DMS 273 (cell line): Measurements from ENCODE around the gene OR51G2.
"Not testable (repeated sequence)": the region's sequence is repeated elsewhere in the genome, so short reads cannot be mapped to it uniquely, and the experiment has no call there.

Source experiments
- DNase-seq: peaks from one replicate; lab custom pipeline; 2025; ENCODE audit not compliant: unreplicated experiment; lab: John Stamatoyannopoulos, UW

Gene OR51G2, protein sequence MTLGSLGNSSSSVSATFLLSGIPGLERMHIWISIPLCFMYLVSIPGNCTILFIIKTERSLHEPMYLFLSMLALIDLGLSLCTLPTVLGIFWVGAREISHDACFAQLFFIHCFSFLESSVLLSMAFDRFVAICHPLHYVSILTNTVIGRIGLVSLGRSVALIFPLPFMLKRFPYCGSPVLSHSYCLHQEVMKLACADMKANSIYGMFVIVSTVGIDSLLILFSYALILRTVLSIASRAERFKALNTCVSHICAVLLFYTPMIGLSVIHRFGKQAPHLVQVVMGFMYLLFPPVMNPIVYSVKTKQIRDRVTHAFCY

GRCh38 chr11:4919250-4919649 lies at the start of gene OR51G2:
OR51G2 (minus strand) TSS chr11:4919350; CDS start chr11:4915663, 3,687 bp downstream.
- DNase-seq: no peak

- DNase-seq: no peak
Measured at GRCh38 chr11:4962816-4963215, 43.7 kb upstream of the OR51G2 start.

GRCh38 chr11:4960877-4961276 lies 41.7 kb upstream of the OR51G2 start:
- DNase-seq: no peak

- no peak for DNase-seq
Measured at GRCh38 chr11:4957396-4957795, 38.2 kb upstream of the OR51G2 start.

DNA sequence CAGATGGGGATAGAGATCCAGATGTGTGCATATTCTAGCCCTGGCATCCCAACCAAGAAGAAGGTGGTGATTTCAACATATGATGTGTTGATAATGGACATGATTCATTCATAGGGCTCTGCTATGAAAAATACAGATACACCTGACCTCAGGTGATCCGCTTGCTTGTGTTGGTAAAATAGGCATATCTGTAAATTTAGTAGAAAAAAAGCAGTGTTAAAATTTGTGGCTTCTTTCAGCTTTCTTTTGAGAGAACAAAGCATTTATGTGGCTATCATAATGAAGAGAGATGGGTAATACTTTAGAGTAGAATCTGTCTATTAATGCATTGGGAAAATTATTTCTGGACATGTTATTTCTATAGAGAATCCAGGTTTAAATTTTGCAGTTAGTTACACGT lies 36.5 kb upstream of the OR51G2 start, which contains the start of gene OR51A2:
OR51A2 (minus strand) TSS at position 101 of the 400 bp plus-strand sequence; CDS start at position 101, 0 bp downstream.
- not testable (repeated sequence) for DNase-seq

DNA sequence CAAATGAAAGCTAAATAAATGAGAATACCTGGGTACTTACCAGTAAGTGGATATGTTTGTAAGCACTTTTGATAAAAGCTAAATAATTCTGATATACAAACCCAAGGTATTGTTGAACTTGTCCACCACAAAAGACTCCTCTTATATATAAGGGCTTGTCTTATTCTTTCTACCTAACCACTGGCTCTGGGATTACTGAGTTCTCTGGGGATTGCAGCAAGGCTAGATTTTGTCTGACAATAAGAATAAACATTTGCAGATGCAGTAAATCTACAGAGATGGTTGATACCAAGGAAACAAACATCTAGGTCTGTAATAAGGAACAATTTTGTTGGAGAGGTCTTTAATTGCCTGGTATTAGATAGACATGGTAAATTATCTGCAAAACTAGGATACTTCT lies 28.4 kb upstream of the OR51G2 start, which contains the start of gene OR51A4:
OR51A4 (minus strand) TSS at position 101 of the 400 bp plus-strand sequence. CDS start 505 bp downstream, outside the sequence.
- DNase-seq: no peak

GRCh38 chr11:4936745-4937144 lies 17.6 kb upstream of the OR51G2 start:
- DNase-seq: no peak

DNA sequence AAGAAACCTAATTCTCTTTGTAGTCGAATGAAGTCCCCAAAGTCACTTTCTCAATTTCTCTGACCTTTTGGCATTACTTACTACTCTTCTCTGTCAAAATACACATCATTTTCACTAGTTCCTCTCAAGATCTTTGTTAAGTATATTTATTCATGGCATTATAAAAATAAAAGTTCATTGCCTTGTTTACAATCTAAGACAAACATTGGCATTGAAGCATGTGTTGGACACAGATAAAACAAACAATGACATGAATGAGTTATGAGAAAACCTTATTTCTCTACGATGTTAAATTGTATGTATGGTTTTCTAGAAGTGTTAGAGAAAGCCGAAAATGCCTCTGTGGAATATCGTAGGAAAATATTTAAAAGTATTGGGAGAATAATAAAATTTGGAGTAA lies 13.6 kb upstream of the OR51G2 start:
- no peak for DNase-seq

DNA sequence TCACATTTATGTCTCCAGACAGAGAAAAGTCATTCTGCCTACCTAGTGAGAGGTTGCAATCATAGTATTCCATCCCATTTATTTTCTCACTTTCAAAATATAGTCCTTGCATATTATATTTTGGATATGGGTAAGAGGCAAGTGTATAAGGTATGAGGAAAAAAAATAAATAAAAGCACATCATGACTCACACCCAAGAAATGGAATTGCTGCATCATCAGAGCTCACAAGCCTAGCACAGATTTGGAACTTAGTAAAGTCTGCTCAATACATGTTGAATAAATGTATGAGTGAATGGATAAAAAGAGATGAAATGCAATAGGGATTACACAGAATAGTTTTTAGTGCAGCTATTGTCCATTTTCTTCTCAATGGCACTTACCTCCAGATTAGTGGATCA lies 7.5 kb upstream of the OR51G2 start:
- DNase-seq: no peak

GRCh38 chr11:4924239-4924638 lies 5.1 kb upstream of the OR51G2 start, which contains the start of gene OR51G1:
OR51G1 (minus strand) TSS chr11:4924339; CDS start chr11:4924339, 0 bp downstream.
- no peak for DNase-seq

DNA sequence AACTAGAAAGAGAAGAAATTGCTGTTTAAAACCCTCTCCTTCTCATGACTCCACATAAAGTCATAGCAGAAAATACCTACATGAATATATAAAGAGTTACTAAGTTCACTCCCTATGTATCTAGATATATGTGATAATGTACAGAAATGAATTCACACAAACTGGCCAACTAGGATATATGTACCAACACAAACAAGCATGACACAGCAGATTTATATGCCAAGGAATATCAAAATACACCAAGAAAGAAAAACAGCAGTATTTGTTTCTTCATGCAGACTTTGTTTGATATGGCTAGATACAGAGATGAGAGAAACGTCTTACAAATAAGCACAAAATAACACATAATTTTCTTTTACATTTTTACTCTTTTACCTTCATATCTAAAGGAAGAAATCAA lies 3.2 kb upstream of the OR51G2 start:
- no peak for DNase-seq

DNA sequence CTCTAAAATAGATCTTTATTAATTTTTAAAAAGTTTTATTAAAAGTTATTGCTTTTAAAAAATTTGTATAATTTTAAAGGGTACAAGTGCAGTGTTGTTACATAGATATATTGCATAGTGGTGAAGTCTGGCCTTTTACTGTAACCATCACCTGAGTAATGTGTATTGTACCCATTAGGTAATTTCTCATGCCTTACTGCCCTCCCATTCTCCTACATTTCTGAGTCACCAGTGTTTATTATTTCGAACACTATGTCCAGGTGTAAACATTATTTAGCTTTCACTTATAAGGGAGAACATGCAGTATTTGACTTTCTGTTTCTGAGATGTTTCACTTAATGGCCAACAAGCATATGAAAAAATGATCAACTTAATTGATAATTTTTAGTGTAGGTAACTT lies 2.6 kb upstream of the OR51G2 start:
- no peak for DNase-seq

DNA sequence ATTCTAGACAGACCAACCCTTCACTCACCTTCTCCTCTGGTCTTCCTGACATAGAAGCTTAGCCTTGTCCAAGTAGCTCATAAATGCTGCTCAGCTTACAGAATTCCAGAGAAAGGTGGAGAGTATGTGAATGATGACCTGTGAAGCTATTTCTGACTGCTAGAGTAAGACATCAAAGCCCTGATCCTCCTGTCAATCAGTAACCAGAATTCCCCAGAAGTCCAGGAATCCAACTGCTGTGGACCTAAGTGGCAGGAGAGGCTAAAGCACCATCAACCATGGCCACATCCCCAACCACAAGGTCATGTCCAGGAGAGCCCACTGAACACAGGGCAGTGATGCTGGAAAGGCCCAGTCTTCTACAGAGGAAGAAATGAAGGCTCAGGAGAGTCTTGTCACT lies 2.6 kb downstream of the OR51G2 start:
- DNase-seq: no peak

GRCh38 chr11:4903484-4903883 lies 15.7 kb downstream of the OR51G2 start, which contains the start of gene OR51A7:
OR51A7 (plus strand) TSS chr11:4903783; CDS start chr11:4907370, 3,587 bp downstream.
- no peak for DNase-seq

- DNase-seq: no peak
Measured at GRCh38 chr11:4891996-4892640, 27.0 kb downstream of the OR51G2 start.

DNA sequence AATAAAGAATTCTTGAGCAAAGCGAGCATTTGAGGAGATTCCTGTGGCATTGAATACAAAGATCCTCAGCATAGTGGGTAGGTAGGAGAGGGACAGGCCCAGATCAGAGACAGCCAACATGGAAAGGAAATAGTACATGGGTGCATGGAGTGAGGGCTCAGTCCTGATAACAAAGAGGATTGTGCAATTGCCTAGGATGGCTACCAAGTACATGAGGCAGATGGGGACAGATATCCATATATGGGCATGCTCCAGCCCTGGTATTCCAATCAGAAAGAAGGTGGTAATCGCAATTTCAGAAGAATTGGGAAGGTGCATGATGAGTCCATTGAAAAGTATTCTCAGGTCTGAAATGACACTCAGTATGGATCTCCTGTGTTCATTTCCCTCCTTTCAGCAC lies 28.9 kb downstream of the OR51G2 start:
- no peak for DNase-seq

GRCh38 chr11:4887591-4887990 lies 31.6 kb downstream of the OR51G2 start:
- DNase-seq: no peak

DNA sequence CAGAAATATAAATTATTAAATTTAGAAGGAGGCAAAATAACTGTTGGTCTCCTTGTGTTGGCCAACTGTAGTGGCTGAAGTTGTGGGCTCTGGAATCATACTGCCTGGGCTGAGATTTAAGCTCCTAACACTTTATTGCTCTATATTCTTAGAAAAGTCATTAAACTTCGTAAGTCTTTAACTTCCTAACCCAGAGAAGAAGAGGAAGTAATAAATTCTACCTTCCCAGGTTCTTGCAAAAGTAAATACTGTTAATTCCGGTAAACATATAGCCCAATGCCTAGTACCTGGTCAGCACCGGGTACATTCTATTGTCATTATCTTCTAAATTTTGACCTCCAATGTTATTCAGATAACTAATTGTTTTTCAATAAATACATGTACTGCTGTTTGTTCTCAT lies 33.0 kb downstream of the OR51G2 start:
- no peak for DNase-seq

GRCh38 chr11:4884361-4884760 lies 34.8 kb downstream of the OR51G2 start:
- DNase-seq: no peak

DNA sequence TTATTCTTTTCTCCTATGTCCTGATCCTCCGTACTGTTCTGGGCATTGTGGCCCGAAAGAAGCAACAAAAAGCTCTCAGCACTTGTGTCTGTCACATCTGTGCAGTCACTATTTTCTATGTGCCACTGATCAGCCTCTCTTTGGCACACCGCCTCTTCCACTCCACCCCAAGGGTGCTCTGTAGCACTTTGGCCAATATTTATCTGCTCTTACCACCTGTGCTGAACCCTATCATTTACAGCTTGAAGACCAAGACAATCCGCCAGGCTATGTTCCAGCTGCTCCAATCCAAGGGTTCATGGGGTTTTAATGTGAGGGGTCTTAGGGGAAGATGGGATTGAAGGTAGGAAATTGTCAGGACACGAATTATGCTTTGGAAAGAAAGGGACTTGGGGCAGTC lies 36.6 kb downstream of the OR51G2 start:
- DNase-seq: no peak

- DNase-seq: no peak
Measured at GRCh38 chr11:4881860-4882500, 37.2 kb downstream of the OR51G2 start, which contains the start of gene OR51T1. OR51T1 (plus strand) TSS chr11:4881900; CDS start chr11:4881900, 0 bp downstream.

GRCh38 chr11:4881188-4881587 lies 38.0 kb downstream of the OR51G2 start:
- DNase-seq: no peak
